ENCODE results near the gene ZNF354B.

ZNF354B gene

DNA sequence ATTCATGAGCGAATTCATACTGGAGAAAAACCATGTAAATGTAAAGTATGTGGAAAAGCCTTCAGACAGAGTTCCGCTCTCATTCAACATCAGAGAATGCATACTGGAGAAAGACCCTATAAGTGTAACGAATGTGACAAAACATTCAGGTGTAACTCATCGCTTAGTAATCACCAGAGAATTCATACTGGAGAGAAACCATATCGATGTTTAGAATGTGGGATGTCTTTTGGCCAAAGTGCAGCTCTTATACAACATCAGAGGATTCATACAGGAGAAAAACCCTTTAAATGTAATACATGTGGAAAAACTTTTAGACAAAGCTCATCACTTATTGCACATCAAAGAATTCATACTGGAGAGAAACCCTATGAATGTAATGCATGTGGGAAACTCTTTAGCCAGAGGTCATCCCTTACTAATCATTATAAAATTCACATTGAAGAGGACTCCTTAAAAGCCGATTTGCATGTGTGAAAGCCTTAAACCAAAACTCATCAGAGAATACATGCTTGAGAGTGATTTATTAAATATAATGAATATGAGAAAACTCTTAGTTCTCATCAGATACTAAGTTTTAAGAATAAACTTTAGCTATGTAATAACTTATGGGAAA lies 24.2 kb downstream of the ZNF354B start:
- DNase-seq = no peak

- DNase-seq = no peak
Measured at GRCh38 chr5:178895615-178896571, 36.1 kb downstream of the ZNF354B start, which contains the start of gene ZFP2. ZFP2 (plus strand) TSS chr5:178895913; CDS start chr5:178931314, 35,401 bp downstream.

DNA sequence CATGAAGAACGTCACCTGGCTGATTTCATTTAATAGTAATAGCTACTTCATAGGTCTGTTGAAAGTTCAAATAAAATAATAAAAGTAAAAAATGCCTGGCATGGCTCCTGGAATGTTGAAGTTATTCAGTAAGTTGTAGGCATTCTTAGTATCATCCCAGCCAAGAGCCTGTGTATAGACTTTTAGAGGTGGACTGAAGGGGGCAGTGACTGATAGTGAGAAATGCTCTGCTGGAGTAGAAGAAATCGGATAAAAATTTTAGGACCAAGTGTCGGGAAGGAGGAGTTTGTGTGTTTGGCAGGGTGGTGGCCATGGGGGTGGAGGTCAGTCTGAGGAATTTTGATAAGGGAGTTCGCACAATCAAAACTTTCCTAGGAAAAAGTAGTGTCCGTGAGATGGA lies 39.5 kb downstream of the ZNF354B start:
- no peak for DNase-seq

- DNase-seq = no peak
Measured at GRCh38 chr5:178902849-178903248, 43.1 kb downstream of the ZNF354B start.

DNA sequence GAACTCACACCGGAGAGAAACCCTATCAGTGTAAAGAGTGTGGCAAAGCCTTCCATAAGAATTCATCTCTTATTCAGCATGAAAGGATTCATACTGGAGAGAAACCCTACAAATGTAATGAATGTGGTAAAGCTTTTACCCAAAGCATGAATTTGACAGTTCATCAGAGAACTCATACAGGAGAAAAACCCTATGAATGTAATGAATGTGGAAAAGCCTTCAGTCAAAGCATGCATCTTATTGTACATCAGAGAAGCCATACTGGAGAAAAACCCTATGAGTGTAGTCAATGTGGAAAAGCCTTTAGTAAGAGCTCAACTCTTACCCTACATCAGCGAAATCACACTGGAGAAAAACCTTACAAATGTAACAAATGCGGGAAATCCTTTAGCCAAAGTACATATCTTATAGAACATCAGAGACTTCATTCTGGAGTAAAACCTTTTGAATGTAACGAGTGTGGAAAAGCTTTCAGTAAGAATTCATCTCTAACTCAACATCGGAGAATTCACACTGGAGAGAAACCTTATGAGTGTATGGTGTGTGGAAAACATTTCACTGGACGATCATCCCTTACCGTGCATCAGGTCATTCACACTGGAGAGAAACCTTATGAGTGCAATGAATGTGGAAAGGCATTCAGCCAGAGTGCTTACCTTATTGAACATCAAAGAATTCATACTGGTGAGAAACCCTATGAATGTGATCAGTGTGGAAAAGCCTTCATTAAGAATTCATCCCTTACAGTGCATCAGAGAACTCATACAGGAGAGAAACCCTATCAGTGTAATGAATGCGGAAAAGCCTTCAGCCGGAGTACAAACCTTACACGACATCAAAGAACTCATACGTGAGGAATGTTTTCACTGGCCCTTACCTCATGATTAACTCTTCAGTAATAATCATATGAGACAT lies 72.3 kb downstream of the ZNF354B start:
- no peak for DNase-seq

Measured in NCI-H1436 treated with DMSO at 0.1 percent for 48 hours (cell line).